ENCODE data around the gene CLMP.

The CLMP gene, protein sequence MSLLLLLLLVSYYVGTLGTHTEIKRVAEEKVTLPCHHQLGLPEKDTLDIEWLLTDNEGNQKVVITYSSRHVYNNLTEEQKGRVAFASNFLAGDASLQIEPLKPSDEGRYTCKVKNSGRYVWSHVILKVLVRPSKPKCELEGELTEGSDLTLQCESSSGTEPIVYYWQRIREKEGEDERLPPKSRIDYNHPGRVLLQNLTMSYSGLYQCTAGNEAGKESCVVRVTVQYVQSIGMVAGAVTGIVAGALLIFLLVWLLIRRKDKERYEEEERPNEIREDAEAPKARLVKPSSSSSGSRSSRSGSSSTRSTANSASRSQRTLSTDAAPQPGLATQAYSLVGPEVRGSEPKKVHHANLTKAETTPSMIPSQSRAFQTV

DNA sequence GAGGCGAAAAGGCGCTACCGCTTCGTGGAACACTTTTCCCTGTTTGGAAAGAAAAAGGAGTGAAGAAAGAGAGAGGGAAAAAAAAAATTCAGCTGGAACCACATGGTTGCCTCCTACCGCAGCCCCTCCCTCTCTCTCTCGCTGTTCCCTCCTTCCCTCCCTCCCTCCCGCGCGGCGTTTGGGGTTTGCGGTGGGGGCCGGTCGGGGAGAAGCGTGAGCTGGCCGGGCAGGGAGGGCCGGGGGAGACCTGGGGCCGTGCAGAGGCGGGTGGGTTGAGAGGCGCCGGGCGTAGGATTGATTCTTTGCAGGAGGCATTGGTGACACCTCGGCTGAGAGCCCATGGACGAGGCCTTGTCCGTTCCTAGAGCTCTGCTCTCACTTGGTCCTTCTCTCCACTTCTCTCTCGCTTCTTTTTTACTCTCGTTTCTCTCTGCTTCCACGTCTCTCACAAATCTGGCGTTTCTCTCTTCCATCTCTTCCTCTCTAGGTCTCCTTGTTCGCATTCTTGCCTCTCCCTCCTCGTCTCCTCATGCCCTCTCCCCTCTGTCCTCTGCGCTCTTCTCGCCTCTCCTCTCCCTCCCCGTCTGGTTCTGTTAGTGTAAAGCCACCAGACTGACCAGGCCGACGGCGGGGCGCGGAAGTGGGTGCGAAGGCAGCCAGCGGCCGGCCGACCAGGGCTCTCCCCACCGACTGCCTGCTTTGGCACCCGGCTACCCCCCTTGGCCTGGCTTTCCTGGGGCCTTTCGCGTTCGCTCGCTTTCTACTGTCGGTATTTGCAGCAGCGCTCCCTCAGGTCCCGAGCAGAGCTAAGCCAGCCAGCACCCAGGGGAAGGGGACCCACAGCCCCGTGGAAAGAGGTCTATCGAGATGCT, at the start of gene CLMP:
TSS of gene CLMP (minus strand) at position 61 of the 872 bp plus-strand sequence. CDS start 308 bp downstream, outside the sequence.
- no peak for DNase-seq (ENCODE audit: low read depth in 2 of 2)

DNA sequence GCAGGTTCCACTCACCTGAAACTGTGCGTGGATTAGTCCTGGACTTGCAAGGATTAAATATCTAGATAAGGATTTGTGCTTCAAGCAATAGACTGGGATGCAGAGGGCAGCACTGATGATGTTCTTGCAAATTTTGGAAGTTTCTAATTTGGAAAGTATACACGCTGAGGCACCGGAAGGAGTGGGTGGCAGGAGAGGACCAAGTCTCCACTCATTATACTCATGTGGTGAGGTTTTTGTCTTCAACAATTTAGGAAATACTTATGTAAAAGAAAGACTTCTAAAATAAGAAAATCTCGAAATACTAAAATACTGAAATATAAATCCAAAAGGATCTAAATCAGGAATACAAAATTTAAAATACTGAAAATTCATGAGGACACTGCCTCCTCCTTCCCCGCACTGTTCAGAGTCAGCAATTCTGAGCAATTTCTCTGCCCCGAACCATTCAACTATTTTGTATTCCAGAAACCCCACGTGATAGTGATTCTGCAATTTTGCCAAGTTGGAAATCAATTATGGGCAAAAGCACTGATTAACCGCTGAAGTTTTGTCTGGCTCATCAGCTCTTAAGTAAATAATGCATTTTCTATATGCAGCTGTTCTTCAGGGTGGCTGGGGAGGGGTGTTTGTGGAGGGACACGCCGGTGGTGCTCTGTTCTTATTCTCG, 47.0 kb upstream of the CLMP start:
- DNase-seq (ENCODE audit: low read depth in 2 of 2), result no peak

DNA sequence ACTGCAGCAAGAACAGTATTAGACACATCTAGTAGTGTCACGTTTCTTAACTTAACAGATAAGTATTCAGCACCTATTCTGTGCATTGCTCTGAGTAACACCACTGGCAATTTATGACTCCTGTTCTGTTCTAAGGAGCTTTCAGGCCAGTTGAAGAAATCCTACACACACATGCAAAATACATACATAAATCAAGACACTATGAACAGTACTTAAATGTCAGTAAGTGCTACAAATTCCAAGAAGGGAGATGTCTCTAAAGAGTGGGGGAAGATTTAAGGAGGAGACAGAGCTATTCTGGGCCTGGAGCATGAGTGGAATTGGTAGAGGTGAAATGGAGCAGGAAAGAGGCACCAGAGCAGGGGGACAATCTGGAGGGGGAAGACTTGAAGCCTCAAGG, 46.2 kb upstream of the CLMP start:
- no peak for DNase-seq (ENCODE audit: low read depth in 2 of 2)

DNA sequence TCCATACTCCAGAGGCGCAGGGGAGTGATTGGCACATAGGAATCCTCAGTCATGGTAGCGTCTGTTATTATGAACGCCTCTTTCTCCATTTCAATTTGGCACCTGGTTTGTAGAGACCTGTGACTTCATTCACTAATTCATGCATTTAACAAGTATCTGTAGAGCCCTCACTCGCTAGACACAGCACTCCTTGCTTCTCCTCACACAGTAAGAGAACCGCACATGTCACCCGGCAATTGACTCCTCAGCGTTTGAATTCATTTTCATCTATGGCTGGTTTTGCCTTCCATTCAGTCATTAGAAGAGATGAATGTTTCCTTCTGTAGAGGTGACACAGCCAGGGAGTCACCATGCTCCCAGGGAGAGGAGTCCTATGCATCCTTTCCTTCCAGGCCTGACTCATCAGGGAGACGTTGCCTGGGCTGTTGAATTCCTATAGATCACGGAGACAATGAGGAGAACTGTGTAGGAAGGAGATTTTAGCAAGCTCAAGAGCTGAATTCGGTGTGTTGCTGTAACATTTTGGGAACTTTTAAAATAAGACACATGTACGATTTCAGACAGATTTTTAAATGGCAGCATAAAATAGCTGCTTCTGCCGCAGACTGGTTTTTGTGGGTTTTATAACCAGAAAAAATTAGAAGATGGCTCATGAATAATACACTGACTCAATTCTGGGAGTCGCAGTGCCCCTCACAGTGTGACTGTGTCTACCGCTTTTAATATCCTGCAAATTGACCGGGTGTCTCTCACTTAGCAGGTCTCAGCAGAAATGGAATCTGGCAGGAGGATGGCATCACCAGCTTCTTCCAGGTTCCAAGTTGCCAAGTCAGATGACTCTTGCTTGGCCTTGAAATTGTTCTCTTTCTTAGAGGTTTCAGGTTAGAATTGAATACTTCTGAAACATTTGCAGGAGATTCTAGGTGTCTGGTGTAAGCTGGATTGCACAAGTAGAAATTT, 44.4 kb upstream of the CLMP start:
- DNase-seq (ENCODE audit: low read depth in 2 of 2), result no peak

DNA sequence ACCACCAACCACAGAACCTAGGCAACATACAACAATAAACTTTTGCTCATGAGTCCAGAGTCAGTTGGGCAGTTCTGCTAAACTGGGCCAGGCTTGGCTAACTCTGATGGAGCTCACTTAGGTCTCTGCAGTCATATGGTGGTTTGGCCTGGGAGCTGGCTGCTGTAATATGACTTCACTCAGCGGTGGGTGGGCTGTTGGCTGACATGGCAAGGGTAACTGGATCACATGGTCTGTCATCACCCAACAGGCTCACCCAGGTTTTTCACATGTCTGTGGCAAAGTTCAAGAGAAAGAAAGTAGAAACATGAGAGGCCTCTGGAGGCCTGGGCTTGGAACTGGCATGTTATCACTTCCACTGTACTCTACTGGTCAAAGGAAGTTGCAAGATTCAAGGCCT, 43.2 kb upstream of the CLMP start:
- DNase-seq (ENCODE audit: low read depth in 2 of 2), result no peak

DNA sequence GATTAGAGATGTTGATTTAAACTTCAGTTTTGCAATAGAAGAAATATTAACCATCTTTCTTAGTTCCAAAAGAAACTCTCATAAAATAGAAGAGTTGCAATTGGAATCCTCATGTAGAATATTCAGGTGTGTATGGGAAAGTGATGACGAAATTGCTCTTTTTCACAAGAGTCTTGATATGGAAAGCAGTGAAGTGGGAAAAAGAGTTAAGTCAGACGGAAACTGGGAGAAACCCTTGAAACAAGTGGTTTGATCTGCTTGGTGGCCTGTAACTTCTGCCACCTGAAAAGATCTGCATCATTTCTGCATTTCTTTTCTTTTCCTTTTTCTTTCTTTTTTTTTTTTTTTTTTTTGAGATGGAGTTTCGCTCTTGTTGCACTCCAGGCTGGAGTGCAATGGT, 41.8 kb upstream of the CLMP start:
- DNase-seq (ENCODE audit: low read depth in 2 of 2), result no peak

DNA sequence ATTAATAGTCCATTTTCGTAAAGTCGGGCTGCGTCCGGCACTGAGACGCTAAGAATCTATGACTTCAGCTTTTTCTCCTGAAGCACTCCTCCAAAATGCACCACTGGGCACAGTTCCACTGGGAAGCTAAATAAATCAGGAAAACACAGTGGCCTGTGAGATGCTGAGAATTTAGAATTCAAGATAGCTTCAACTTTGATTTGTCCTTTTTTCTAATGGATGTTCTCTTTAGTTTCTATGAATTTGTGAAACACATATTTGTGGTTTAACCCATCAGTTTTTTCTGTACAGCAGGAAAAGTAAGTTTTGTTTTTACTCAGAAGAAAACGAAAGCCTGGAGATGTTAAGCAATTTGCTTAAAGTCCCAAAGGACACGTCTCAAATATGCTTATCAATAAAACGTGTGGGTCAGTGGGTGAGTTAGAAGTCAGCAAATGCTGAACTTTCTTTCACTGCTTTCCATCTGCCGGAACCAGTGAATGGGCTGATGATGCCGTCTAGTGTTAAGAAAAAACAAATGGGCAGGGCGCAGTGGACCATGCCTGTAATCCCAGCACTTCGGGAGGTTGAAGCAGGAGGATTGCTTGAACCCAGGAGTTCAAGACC, 40.7 kb upstream of the CLMP start:
- DNase-seq (ENCODE audit: low read depth in 2 of 2), result no peak

DNA sequence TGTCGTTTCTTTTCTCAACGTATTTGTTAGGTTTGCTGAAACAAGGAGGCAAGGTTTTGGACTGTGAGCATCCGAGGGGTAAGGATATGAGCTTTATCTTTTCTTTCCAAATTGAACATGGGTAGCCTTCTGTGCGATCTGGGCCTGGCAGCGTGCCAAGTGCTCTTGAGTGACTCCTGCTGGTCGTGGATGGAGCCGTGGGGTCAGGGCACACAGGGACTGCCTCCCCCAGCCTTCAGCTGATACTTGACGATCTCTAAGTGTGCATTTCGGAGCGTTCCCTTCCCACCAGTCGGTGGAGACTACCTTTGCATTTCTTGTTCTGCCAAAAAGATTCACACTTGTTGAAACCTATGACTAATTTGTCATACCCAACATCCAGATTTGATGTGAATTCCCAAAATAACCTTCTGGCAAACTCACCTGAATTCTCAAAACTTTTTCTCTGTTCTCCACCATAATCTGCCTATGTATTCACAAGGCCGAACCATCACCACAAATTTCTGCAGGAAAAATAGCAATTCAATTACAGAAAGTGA, 40.1 kb upstream of the CLMP start:
- peak in 1 of 2 donors; percentile 10 for DNase-seq (ENCODE audit: low read depth in 2 of 2)

DNA sequence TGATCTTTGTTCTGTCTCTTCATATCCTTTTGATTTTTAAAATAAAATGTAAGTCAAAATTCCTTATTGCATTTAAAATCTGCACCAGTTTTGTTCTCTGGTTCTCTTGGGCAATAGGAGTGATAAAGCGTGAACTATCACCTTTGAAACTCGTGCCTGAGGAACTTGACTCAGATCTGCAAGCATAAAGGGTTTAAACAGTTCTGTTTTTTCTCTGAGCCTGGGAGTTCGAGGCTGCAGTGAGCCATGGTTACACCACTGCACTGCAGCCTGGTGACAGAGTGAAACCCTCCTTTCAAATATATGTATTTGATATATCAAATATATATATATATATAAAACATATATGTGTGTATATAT, 38.9 kb upstream of the CLMP start:
- DNase-seq (ENCODE audit: low read depth in 2 of 2), result no peak

DNA sequence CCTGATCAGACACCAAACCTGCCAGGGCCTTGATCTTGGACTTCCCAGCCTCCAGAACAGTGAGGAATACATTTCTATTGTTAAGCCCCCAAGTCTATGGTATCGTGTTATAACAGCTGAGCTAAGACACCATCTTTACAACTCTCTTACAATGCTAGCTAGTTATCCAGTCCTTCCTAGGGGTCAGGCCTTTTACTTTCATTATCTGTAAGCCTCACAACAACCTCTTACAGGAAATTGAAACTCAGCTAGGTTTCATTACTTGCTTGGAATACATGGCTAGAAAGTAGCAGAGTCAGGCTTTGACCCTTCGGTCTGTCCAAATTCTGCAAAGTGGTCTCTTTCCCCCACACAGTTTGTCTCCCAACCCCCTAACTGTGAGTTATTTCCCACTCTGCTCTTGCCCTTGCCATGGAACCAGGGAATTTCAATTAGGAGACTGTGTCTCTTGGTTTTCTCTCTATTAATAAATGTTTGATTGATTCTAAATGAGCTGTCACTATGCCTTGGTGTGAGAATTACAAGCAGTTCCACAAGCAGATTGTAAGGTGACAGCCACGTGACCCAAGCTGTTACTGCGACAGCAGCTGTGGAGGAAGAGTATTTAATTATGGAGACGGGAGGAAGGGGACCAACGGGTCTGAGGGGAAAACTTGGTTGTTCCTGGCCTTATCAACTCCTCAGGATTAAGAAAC, 38.4 kb upstream of the CLMP start:
- DNase-seq (ENCODE audit: low read depth in 2 of 2), result no peak

DNA sequence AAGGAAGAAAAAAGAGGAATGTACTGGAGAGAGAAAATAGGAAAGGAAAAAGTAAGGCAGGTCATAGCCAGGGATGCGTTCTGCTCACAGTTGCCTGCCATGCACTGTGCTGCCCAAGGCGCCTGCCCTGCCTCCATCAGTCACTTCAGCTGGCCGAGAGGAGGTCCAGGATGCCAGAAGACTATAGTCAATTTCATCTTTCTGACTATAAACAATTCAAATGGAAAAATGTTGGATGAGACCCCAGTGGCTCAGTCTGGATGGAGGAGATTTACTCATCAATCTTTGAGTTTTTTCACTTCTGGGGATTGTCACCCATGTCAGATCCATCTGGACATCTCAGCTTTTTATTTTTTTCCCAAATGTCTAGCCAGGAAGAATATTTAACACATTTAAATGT, 36.7 kb upstream of the CLMP start:
- DNase-seq (ENCODE audit: low read depth in 2 of 2), result no peak

DNA sequence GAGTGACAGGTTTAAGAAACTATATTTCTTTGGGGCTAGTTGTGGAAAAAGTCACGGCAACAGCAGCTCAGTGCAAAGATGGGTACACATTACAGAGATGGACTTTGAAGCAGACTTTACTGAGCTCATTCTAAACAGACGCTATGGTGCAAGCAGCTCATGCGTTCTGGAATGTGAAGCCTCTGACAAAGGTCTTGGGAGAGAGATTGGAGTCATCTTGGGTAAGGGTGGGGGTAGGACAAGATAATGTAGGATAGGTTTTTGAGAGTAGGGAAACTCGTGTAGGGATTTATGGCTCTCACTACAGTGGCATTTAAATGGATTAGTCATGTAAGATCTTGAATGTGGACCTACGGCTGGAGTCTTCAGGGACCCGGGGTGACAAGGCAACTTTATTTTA, 36.2 kb upstream of the CLMP start:
- no peak for DNase-seq (ENCODE audit: low read depth in 2 of 2)

DNA sequence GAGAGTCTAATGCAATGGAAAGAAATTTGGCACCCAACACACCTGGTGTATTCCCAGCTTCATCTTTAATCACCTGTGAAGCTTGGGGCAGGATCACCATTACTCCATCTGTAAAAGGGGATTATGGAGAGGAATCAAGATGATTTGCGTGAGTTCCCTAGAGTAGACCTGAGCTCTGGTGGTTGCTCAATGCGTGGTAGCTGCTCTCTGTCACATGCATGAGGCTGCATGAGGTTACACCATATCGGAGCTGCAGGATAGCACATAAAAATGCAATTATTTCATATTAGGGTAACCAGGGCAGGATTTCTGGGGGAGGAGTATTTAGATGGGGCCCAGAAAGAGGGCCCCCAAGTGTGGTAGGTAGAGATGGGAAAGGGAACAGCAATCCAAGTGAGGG, 35.3 kb upstream of the CLMP start:
- no peak for DNase-seq (ENCODE audit: low read depth in 2 of 2)

DNA sequence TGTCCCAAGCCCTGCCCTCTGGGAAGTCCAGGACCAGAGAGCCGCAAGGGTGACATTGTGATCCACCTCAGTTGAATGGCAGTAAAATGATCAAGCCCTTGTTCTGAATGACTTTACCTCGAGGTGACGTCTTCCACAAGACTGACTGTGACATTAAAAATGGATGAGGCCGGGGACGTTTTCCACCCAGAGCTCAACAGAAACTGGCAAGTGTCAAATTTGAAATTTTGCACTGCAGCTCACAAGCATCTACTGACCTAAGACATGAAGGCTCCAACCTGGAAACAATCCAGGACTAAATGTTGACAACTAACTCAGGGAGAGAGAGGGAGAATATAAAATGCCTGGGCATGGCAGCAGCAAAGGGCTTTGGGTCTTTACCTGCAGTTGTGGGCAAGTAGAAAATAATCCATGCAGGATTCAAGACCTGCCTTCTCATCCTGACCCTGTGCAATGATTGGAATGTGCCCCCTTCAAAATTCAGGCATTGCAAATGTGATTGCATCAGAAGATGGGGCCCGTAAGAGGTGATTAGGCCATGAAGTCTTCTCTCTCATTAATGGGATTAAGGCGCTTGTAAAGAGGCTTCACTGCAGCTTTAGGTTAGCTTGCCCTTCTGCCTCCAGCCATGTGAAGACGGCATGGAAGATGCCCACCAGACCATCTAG, 33.6 kb upstream of the CLMP start:
- no peak for DNase-seq (ENCODE audit: low read depth in 2 of 2)

DNA sequence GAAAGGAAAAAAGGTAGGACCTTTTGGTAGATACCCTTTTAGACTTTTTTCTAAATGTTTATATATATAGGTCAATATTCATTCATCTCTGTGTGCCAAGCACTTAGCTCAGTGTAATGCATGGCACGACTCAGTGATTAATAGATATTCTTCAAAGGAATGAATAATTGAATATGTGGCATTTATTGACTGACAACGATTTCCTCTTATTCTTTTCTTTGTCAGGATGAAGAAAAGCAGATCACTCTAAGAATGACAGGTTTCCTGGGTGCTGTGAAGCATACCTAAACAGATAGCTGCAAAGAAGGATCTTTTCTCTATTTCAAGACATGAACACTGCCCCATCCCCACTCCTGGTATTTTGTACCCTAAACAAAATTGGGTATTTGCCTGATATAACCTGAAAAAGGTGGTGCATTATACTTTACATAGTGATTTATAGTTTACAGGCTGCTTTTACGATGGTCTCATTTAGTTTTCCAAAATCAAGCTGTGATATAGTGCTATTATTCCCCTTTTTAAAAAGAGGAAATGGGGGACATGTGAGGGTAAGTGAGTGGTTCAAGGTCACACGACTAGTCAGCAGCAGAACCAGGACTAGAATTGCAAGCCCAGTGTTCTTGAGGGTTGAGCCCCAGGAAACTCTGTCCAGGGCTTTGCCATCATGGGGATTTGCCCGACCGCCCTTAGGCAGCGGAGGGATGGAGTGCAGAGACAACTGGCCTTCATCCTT, 32.9 kb upstream of the CLMP start:
- no peak for DNase-seq (ENCODE audit: low read depth in 2 of 2)

DNA sequence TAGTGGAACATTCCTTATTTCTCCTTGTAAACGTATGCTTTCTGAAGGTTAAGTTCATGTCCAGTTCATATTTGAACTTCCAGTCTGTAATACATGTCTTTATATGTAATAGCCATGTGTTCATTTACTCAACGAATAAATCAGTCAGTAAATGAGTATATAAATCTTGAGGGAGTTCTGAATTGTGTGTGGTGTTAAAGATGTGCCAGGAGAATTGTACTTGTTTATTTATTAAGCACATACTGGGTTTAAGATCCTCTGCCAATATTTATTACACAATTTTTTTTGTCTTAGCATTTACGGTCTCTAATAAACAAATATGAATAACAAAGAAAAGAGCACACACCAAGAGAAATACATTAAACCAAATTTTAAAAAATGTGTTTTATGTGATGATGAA, 26.5 kb upstream of the CLMP start:
- DNase-seq (ENCODE audit: low read depth in 2 of 2), result no peak

DNA sequence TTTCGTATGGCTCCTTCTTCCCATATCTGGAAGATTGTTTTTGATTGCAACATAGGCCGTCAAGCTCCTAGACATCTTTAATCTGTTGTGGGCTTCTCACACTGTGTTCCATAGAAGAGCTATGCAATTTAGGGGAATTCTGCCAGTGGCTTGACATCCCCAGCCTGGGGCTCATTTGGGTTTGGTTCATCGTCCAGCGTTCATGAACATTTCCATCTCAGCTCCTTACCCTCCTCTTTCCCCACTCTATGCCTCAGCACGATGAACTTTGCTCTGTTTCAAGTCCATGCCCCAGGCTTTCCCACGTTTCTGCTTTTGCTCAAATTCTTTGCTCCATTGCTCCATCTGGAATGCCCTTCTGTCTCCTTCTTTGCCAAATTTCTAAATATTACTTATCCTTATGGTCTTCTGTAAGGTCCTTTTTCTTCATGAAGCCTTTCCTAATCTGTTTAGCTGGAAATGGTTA, 26.1 kb upstream of the CLMP start:
- no peak for DNase-seq (ENCODE audit: low read depth in 2 of 2)

DNA sequence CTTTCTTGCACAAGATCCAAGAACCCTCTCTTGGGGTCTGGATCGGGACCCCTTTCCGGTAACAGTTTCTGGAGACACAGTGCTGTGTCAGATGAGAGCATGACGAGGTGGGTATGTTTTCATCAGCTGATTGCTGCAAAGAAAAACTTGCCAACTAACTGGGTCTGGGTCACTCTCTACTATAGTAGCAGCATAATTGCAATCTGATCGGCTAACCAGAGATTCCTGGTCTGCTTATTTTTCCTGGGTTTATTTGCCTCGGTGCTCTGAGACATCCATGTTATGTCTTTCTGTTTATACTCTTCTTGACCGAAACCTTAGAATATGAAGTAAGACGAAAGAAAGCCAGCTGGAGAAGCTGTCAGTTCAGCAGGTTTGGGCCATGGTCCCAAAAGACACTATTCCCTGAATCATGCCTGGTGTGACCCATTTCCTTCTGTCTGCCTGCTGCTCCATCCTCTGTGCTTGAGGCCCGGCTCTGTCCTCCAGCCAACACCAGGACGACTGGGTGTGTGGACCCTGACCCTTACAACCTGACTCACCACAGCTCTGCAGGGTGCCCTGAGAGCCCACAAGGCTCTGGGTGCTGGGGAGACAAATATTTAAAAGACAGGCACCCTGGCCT, 24.1 kb upstream of the CLMP start:
- DNase-seq (ENCODE audit: low read depth in 2 of 2), result no peak

All from stimulated activated CD8-positive, alpha-beta memory T cell treated with anti-CD3 and anti-CD28 coated beads, Interleukin-7, amount 100 ng/mL, for 1 hour (primary cell).